AG04449 (cell line): ENCODE measurements around the gene PSMC4.

ENCODE experiments used
- CTCF ChIA-PET: fragments of 350-600 bp; formaldehyde crosslinking; extraction: SDS; loops from one replicate; lab custom pipeline; 2021; ENCODE audit warnings: antibody characterized with exemption; lab: Yijun Ruan, JAX
- POLR2A ChIA-PET: fragments of 400-600, 350-600 bp; formaldehyde crosslinking; extraction: SDS; loops from one replicate; lab custom pipeline; 2020; ENCODE audit warnings: antibody characterized with exemption, inconsistent platforms; lab: Yijun Ruan, JAX
- DNase-seq: peaks from one replicate; pipeline ENCODE4 v3.0.0-alpha.2; 2010; ENCODE audit warnings: low read depth, low spot score
- H3K4me3 ChIP-seq: 2 replicates; pipeline ENCODE4 v1.5.1; 2011; ENCODE audit warnings: low read depth, mild to moderate bottlenecking, control low read depth, low read length
- TF ChIP-seq, protein P1 (sequence below): IDR thresholded peaks from one replicate; pipeline ENCODE4 v1.5.1; 2011; ENCODE audit warnings: mild to moderate bottlenecking, moderate library complexity, low read length, control low read depth, inconsistent platforms; ENCODE audit not compliant: insufficient read depth; ENCODE audit errors: missing control alignments

The PSMC4 gene

DNA sequence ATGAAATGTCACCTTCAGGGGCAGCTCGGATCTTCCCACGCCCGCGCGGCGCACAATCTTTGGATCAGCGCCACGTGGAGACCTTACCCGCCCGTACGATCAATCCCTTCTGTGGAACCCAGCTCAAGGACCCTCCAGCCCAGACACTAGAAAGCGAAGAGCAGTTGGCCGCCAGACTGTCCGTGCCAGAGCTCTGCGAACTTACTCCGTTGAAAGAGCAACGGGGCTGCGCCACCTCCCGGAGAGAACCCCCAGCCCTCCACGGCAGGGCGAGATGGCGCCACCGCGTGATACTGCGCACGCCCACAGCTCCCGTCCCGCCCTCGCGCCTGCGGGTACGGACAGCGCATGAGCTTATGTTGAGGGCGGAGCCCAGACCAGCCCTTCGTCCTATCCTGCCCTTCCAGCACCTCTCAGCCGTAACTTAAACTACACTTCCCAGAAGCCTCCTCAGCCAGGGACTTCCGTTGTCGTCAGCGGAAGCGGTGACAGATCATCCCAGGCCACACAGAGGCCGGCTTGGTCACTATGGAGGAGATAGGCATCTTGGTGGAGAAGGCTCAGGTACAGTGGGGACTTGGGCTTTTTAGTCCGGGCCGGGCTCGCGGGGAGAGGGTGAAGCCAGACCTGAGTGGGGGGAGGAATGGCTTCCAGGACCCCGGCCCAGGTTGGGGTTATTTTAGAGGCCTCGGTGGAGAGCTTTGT is at the start of gene PSMC4:
PSMC4 (plus strand) TSS at position 491 of the 705 bp plus-strand sequence; CDS start at position 529, 38 bp downstream.
- H3K4me3 ChIP-seq, result peak within 1 kb of the TSS; percentile 96
- TF ChIP-seq, protein P1, sequence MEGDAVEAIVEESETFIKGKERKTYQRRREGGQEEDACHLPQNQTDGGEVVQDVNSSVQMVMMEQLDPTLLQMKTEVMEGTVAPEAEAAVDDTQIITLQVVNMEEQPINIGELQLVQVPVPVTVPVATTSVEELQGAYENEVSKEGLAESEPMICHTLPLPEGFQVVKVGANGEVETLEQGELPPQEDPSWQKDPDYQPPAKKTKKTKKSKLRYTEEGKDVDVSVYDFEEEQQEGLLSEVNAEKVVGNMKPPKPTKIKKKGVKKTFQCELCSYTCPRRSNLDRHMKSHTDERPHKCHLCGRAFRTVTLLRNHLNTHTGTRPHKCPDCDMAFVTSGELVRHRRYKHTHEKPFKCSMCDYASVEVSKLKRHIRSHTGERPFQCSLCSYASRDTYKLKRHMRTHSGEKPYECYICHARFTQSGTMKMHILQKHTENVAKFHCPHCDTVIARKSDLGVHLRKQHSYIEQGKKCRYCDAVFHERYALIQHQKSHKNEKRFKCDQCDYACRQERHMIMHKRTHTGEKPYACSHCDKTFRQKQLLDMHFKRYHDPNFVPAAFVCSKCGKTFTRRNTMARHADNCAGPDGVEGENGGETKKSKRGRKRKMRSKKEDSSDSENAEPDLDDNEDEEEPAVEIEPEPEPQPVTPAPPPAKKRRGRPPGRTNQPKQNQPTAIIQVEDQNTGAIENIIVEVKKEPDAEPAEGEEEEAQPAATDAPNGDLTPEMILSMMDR, result peak; percentile 86
- DNase-seq, result peak; percentile 96
- POLR2A ChIA-PET, result interaction anchor here (0.6 to 1.9 kb wide), 13 partner anchors 9 to 530 kb away, joined by 3 to 9 read pairs (median 3); partner anchors contain the start of genes FBL, ZNF546 and ZNF780B
- CTCF ChIA-PET, result interaction anchor here (0.7 to 3.8 kb wide), 19 partner anchors 9 to 419 kb away, joined by 3 to 53 read pairs (median 4); partner anchors contain the start of genes DYRK1B, FBL and ZNF546

- DNase-seq, result no peak
- no peak overlapping the region for H3K4me3 ChIP-seq
- ChIA-PET POLR2A (no interaction called here), CTCF (no interaction called here)
- TF ChIP-seq, protein P1, result no peak
Observed at GRCh38 chr19:39923862-39924261, 47.1 kb upstream of the PSMC4 start.

DNA sequence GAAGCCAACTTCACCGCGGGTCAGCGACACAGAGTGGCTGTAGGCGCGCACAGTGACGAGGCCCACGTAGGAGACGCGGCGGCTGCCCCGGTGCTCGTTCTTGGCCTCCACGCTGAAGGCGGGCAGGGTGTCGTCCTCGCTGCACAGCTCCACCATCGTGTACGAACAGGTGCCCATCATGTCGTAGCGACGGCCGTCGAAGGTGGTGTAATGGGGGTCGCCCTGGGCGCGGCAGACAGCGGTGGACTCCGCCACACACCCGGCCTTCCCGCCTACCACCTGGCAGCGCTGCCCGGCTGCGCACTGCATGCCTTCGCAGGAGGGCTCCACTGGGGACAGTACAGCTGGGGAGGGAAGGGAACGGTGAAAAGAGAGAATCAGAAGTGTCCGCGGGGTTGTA is 46.6 kb upstream of the PSMC4 start:
- H3K4me3 ChIP-seq, result no peak overlapping the region
- no peak for DNase-seq
- POLR2A ChIA-PET, result no interaction called here
- TF ChIP-seq, protein P1, result no peak
- CTCF ChIA-PET, result no interaction called here

- H3K4me3 ChIP-seq, result no peak overlapping the region
- CTCF ChIA-PET, result no interaction called here
- POLR2A ChIA-PET, result no interaction called here
- no peak for DNase-seq
- TF ChIP-seq, protein P1, result no peak
Observed at GRCh38 chr19:39924952-39925351, 46.0 kb upstream of the PSMC4 start.

- POLR2A ChIA-PET, result no interaction called here
- DNase-seq, result no peak
- CTCF ChIA-PET, result no interaction called here
Observed at GRCh38 chr19:39926170-39926760, 44.7 kb upstream of the PSMC4 start.

DNA sequence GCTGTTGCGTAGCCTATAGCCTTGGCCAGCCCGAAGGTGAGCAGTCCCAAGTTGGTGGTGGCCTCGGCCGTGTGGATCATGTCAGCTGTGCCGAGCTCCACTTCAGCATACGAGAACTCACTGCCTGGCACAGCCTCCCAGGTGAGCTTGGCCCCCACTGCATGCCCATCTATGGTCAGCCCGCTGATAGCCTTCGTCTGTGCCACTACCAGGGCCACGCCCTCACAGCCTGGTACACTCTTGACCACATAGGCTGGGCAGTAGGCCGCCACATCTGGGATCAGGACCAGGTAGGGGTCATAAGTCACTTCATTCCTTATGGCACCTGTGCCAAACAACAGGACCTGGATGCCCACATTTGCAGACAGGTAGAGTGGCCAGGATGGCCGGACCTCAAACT is 43.9 kb upstream of the PSMC4 start:
- TF ChIP-seq, protein P1, result no peak
- DNase-seq, result no peak
- ChIA-PET CTCF (no interaction called here), POLR2A (no interaction called here)
- no peak overlapping the region for H3K4me3 ChIP-seq

More at GRCh38 chr19:39926170-39926760, 44.7 kb upstream of the PSMC4 start:
- H3K4me3 ChIP-seq, result no peak overlapping the region
- TF ChIP-seq, protein P1, result no peak
